ENCODE results near the gene CRPPA.
A peak's percentile ranks its signal among the peaks of the same experiment; 100 is the strongest.

The CRPPA gene

GRCh38 chr7:16422917-16423316, 1.6 kb upstream of the CRPPA start:
- no peak for DNase-seq (ENCODE audit: low read depth)

DNA sequence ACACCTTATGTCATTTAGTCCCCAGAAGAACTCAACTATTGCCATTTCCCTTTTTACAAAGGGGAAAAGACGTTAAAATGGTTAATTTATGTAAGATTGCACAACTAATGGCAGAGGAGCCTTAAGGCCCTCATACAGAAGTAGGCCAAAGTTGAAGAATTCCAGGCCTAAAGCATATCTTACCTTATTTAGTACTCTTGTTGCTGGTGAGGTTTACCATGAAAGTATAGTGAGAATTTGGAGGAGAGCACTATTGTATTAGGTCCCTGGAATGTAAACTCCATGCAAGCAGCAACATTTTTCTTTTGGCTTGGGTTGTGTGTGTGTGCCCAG, 731 bp upstream of the CRPPA start:
- DNase-seq (ENCODE audit: low read depth), result no peak

DNA sequence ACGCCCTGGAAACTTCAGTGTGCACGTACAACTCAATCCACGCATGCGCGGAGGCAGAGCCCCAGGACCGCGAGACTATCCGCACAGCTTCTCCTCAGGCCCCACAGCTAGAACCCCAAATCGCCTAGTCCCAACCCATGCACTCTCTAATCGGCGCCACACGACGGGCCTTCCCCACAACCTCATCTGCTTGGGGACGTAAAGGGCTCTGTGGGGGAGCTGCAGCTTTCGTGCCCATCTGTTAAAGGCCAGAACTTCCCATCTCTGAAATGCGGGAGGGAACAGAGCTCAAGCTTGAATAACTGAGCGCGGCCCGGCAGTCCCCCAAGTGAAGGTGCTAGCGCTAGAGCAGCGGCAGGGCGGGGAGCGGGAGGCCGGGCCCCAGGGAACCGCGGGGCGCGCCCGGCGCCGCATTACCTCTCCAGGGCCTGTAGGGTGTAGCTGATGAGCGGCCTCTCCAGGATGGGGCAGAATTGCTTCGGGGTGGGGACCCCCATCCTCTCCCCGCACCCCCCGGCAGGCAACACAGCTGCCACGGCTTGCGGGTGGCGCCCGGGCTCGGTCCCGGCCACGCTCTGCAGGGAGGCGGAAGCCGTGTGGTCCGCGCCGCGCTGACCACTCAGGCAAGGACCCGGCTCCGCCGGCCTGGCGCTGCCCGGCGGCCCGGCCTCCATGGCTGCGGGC, 547 bp downstream of the CRPPA start:
- DNase-seq (ENCODE audit: low read depth), result peak; percentile 63

DNA sequence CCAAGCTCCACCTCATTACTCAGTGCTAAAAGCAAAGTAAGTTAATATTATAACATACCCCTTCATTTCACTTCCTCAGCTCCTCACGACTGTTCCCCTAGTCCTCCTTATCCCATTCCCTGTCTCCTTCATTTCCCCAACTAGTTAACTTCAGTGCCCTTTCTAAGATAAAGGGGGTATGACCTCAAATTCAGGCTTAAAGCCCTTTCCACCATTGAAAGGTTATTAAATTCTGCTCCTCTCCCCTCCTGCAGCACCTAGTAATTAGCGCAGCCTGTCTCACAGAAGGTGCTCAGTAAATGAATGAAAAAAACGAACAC, 1.0 kb downstream of the CRPPA start:
- no peak for DNase-seq (ENCODE audit: low read depth)

DNA sequence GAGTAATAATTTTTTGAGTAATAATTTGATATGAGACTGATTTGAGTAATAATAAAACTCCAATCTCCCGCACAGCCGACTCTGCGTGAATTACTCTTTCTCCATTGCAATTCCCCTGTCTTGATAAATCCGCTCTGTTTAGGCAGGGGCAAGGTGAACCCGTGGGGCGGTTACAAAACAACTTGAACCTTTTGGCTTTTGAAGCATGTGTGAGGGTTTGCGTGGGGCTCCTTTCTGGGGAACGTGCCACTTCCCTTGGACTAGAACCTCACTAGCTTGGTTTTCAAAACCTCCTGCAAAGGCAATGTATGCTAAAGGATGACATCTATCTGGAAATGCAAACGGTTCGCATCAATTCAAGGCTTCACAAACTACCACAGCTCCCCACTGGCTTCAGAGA, 1.5 kb downstream of the CRPPA start:
- no peak for DNase-seq (ENCODE audit: low read depth)

GRCh38 chr7:16419126-16419525, 2.2 kb downstream of the CRPPA start:
- DNase-seq (ENCODE audit: low read depth), result no peak

GRCh38 chr7:16417906-16418305, 3.4 kb downstream of the CRPPA start:
- DNase-seq (ENCODE audit: low read depth), result no peak

DNA sequence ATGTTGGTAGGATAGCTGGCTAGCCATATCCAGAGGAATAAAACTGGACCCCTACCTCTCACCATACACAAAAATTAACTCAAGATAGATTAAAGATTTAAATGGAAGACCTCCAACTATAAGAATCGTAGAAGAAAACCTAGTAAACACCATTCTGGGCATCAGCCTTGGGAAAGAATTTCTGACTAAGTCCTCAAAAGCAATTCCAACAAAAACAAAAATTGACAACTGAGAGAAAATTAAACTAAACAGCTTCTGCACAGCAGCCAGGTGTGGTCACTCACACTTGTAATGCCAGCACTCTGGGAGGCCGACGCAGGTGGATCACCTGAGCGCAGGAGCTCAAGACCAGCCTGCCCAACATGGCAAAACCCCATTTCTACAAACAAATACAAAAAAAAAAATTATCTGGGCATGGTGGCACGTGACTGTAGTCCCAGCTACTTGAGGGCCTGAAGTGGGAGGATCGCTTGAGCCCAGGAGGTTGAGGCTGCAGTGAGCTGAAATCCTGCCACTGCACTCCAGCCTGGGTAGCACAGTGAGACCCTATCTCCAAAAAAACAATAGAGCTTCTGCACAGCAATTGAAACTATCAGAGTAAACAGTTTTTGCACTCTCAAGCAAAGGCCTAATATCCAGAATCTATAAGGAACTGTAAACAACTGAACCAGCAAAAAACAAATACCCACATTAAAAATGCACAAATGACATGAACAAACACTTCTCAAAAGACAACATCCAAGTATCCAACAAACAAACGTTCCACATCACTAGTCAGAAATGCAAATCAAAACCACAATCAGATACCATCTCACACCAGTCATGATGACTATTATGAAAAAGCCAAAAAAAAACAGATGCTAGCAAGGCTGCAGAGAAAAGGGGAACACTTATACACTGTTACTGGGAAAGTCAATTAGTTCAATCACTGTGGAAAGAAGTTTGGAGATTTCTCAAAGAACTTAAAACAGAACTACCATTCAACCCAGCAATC, 4.8 kb downstream of the CRPPA start:
- no peak for DNase-seq (ENCODE audit: low read depth)

GRCh38 chr7:16412274-16413254, 8.8 kb downstream of the CRPPA start:
- DNase-seq (ENCODE audit: low read depth), result no peak

DNA sequence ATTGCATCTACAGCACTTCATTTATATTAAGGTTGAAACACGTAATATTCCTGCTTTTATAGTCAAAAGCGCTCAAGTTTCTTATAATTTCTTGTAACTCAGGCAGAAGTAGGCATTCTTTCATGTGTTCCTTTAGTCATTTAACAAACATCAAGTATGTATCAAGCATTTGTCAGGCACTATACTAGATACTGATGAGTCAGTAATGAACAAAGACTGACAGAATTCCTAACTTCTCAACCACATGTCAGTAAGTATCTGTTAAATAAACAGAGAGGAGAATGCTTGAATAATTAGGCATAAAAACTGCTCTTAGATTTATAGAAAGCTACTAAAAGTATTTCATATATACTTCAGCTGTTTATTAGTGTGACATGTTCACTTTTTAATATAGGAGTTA, 9.9 kb downstream of the CRPPA start:
- DNase-seq (ENCODE audit: low read depth), result no peak

DNA sequence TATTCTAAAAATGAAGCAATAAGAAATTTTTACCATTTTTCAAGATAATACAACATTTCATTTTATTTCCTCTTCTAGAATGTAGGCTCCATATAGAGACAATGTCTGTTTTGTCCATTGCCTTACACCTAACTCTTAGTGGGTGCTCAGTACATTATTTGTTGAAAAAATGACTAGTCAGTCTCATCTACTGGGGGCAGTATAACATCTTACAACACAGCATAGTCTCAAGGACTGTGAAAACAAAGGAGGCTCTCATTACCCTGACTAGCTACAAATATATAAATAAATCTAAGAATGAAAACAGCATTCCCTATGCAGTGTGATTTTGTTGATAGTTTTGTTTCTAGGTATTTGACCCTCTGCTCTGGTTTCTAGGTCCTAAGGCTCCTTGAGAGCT, 11.6 kb downstream of the CRPPA start:
- DNase-seq (ENCODE audit: low read depth), result no peak

- DNase-seq (ENCODE audit: low read depth), result no peak
Observed at GRCh38 chr7:16404636-16405035, 16.7 kb downstream of the CRPPA start.

DNA sequence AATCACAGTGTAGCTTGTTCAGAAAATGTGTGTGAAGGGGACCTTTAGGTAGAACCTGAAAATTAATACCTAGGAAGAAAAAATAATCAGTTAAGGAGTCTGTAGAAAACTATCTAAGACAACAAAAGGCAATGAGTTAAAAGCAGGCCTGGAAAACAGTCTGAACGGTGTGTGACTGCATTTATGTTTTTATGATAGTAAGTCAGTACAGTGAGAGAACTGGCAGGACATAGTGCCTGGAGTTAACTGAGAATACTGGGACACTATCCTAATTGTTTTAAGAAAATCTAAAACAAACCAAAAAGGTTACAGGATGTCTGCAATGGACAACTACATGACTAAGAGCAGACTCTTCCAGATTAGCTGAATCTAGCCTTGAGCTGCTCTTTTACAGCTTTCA, 17.9 kb downstream of the CRPPA start:
- no peak for DNase-seq (ENCODE audit: low read depth)

DNA sequence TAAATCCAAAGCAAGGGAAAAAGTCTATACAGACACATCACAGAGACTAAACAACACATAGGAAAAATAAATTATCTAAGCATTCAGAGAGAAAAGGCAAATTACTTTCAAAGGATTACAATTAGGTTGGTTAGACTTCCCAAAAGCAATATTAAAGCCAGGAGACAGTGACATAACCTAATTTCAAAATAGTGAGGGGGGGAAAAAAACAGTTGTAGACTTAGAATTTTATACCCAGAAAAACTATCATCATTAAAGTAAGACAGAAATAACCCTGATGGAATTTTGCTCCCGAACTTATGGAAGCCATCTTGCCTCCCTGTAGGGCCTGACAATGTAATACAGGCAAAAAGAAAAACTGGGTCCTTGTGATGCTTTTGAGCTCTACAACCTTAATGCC, 18.4 kb downstream of the CRPPA start:
- DNase-seq (ENCODE audit: low read depth), result no peak

GRCh38 chr7:16402091-16402490, 19.2 kb downstream of the CRPPA start:
- no peak for DNase-seq (ENCODE audit: low read depth)

GRCh38 chr7:16400893-16401275, 20.5 kb downstream of the CRPPA start:
- no peak for DNase-seq (ENCODE audit: low read depth)

DNA sequence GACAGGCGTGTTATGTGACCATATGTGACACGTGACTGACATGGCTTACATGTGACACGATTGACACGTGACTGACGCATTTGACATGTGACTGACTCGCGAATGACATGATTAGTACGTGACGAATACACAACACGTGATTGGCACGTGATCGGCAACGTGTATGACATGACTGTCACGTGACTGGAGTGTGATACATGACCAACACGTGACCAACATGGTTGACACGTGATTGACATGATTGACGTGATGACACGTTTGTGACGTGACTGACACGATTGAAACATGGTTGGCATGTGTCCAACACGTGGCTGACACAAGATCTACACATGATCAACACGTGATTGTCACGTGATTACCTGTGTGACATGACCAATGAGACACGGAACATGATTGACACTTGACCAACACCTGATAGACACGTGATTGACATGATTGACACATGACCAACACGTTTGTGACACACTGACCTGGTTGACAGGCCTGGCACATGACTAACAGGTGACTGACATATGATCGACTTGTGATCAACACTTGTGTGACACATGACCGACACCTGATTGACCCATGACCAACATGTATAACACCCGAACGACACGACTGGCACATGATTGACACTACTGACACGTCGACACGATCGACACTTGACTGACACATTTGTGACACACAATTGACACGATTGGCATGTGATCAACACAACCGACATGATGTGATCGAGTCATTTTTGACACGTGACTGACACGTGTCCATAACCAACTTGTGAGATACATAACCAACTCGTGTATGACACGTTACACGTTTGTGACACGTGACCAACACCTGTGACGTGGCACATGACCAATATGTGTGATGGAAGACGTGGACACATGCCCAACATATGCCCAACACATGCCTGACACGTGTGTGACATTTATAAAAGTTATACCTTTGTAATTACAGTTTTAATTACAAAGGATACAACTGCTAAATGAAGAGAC, 21.1 kb downstream of the CRPPA start:
- DNase-seq (ENCODE audit: low read depth), result no peak

- no peak for DNase-seq (ENCODE audit: low read depth)
Observed at GRCh38 chr7:16399265-16399831, 22.0 kb downstream of the CRPPA start.

- DNase-seq (ENCODE audit: low read depth), result no peak
Observed at GRCh38 chr7:16398146-16399017, 23.0 kb downstream of the CRPPA start.
